GM19239 (cell line): ENCODE results near the gene CALN1.
"Not testable (repeated sequence)": the region's sequence is repeated elsewhere in the genome, so short reads cannot be mapped to it uniquely, and the experiment has no call there.

Experiments used
- DNase-seq: peaks from one replicate; pipeline ENCODE4 v3.0.0; 2011; ENCODE audit warnings: low spot score; ENCODE audit not compliant: insufficient read length
- FAIRE-seq: peaks from 2 replicates; lab custom pipeline; 2011; peaks lifted over from hg19 to GRCh38; lab: Jason Lieb, UNC

The CALN1 gene

GRCh38 chr7:71843676-71844075 is 568.5 kb downstream of the CALN1 start:
- DNase-seq: no peak
- FAIRE-seq: no peak

GRCh38 chr7:71842786-71843185 is 569.4 kb downstream of the CALN1 start:
- FAIRE-seq: no peak
- DNase-seq: no peak

GRCh38 chr7:71842381-71842780 is 569.8 kb downstream of the CALN1 start:
- DNase-seq (no peak), FAIRE-seq (no peak)

GRCh38 chr7:71835056-71835455 is 577.1 kb downstream of the CALN1 start:
- no peak for FAIRE-seq
- no peak for DNase-seq

GRCh38 chr7:71829515-71829914 is 582.6 kb downstream of the CALN1 start:
- DNase-seq (no peak), FAIRE-seq (no peak)

DNA sequence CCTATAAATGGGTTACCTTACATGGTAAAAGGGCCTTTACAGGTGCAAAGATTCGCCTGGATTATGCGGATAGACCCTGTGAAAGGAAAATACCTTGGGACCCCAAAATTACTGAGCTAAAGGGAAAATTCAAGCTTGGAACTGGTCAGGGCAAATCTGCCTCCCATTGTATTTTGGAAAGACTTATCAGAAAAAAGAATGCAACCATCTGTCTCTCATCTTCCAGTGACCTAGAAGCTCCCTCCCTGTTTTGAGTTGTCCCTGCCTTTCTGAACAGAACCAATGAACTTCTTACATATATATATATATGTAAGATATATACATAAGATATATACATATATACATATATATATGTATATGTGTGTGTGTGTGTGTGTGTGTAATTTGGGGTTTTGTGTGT is 583.8 kb downstream of the CALN1 start:
- DNase-seq (no peak), FAIRE-seq (no peak)

DNA sequence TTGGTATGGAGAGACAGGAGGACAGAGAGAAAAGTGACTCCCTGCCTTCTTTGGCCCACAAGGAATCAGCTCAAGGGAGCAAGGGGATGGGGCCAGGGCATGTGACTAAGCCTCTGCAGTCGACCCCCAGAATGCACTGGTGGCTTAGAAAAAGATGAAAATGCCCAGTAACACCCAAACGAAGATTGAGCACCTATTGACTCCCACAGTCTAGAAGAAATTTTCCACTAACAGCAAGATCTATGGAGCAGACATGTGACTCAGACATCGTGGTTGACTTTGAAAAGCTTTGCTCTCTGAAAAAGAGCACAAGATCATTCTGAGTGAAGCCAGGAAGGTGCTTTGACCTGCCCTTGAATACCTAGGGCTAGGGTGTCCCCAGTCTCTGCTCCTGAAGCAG is 586.0 kb downstream of the CALN1 start:
- no peak for FAIRE-seq

GRCh38 chr7:71824006-71824760 is 588.0 kb downstream of the CALN1 start:
- DNase-seq: no peak
- FAIRE-seq: no peak

More for the DNA sequence above, 586.0 kb downstream of the CALN1 start:
- DNase-seq: no peak

DNA sequence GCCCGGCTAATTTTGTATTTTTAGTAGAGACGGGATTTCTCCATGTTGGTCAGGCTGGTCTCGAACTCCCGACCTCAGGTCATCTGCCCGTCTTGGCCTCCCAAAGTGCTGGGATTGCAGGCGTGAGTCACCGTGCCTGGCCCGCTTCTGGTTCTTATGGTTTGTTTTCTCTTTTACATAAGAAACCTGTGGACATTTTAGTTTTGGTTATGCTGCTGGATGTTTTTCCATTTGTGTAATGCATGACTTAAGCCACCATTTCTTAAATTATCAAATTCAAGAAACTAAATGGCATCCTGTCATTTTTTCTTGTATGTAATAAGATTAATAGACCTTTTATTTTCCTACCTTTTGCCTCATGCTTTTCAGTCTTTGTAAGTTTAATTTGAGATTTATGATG is 589.7 kb downstream of the CALN1 start:
- FAIRE-seq, DNase-seq: not testable (repeated sequence)

DNA sequence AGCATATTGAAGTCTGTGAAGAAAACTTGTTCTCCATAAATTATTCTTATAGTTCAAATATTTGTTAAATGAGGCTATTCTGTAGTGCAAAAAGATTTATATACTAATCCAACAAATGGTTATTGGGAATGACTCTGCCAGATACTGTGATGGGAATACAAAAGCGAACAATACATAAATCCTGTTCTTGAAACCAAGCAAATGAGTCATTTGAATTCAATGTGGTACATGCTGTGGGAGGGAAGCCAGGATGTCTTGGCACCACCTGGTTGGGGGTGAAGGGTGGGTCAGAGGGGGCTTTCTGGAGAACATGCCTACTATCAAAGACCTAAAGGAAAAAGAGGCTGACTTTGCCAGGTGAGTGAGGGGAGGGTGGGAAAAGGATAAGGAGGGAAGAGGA is 594.2 kb downstream of the CALN1 start:
- DNase-seq (no peak), FAIRE-seq (no peak)

- DNase-seq: no peak
- no peak for FAIRE-seq
These were observed 604.0 kb downstream of the CALN1 start for GRCh38 chr7:71808115-71808514.

DNA sequence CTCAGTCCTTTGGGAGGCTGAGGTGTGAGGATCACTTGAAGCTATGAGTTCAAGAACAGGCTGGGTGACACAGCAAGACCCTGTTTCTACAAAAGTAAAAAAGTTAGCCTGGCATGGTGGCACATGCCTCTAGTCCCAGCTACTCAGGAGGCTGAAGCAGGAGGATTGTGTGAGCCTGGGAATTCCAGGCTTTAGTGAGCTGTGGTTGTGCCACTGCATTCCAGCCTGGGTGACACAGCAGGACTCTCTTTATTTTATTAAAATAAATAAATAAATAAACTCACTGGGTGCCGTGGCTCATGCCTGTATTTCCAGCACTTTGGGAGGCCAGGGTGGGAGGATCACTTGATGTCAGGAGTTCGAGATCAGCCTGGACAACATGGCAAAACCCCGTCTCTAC is 607.9 kb downstream of the CALN1 start:
- FAIRE-seq: no peak
- no peak for DNase-seq

GRCh38 chr7:71801976-71802375 is 610.2 kb downstream of the CALN1 start:
- FAIRE-seq: no peak
- no peak for DNase-seq

- FAIRE-seq (no peak), DNase-seq (no peak)
These were observed 611.8 kb downstream of the CALN1 start for GRCh38 chr7:71800321-71800720.

DNA sequence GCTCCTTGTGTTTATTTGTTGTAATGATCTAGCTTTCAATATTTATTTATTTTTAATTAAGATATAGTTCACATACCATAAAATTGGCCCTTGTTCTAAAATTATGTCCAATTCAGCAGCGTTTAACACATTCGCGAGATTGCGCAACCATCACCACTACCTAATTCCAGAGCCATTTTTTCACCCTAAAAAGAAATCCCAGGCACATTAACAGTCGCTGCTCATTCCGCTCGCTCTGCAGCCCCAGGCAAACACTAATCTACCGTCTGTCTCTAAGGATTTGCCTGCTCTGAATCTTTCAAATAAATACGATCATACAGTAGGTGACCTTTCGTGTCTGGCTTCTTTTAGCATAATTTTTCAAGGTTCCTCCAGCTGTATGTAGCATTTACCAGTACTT is 616.7 kb downstream of the CALN1 start:
- DNase-seq: no peak
- no peak for FAIRE-seq

DNA sequence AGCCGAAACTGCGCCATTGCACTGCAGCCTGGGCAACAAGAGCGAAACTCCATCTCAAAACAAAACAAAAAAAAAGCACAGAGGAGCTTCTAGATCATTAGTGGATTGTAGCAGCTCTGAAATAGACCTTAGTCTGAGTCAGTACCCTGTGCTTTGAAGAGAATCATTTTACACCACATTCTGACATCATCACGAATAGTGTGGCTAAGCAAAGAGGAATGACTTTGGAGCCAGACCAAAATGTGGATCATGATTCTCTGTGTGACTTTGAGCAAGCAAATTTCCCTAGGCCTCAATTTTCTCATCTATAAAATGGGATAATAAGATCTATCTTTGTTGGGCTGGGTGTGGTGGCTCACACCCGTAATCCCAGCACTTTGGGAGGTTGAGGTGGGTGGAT is 618.9 kb downstream of the CALN1 start:
- DNase-seq (no peak), FAIRE-seq (no peak)

GRCh38 chr7:71787513-71787912 is 624.6 kb downstream of the CALN1 start:
- FAIRE-seq (no peak), DNase-seq (no peak)

- DNase-seq: no peak
- FAIRE-seq: no peak
These were observed 626.9 kb downstream of the CALN1 start for GRCh38 chr7:71785216-71785615.

DNA sequence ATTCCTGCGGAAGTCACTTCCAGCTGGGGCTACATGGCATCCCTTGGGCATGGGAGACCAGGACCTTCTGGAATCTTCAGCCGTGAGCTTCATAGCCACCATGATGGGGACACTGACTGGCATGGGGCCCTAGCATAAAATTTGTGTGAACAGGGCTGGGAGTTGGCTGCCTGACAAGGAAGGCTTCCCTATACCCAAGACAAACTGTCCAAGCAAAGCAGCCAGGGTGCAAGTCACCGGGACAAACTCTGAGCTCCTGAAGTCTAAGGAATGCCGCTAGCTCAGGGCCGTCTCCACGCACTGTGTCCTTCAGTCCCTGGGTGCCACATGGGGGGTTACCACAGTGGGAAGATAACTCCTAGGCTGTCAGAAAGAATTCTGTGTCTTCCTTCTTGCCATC is 627.4 kb downstream of the CALN1 start:
- FAIRE-seq (no peak), DNase-seq (no peak)

DNA sequence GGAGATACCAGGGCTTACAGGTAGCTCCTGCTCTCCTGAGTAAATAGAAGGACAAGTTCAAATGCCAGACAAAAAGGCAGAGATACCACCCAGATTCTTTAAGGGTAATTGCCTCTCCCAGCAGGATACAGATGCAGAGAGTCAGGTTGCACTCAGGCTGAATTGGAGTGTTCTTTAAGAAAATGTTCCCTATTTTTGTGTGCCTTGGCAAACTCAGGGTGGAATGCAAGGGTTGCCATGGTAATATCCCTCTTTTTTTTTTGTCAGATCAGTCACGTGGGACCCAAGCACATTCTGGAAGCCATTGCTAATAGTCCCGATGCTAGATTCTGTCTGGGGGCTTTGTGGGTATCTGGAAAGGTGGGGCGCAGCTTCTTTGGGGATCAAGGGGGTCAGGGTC is 628.0 kb downstream of the CALN1 start:
- DNase-seq: no peak
- no peak for FAIRE-seq

GRCh38 chr7:71783779-71784178 is 628.4 kb downstream of the CALN1 start:
- DNase-seq (no peak), FAIRE-seq (no peak)

- no peak for DNase-seq
- no peak for FAIRE-seq
These were observed 630.1 kb downstream of the CALN1 start for GRCh38 chr7:71782051-71782450.
